MCF 10A (cell line): Measurements from ENCODE around the gene ZSWIM6. TPM values are rescaled to one million over a fixed set of nuclear protein-coding genes. Genes with fewer than 3 reads are reported as not detected.

Experiments
- BruUV-seq: library from RNA; stranded (reverse); fragments of 400-500 nt; replicated peaks from 2 replicates; lab custom pipeline; 2021; lab: Mats Ljungman, UMichigan
- CTCF ChIA-PET: fragments of 300-600 bp; sonication (Branson Sonifier 250); formaldehyde crosslinking; extraction: SDS; loops from one replicate; lab custom pipeline; 2021; ENCODE audit warnings: antibody characterized with exemption, inconsistent platforms; lab: Yijun Ruan, JAX
- POLR2A ChIA-PET: fragments of 300-600, 350-650 bp; sonication (Branson Sonifier 250); formaldehyde crosslinking; extraction: SDS; loops from one replicate; lab custom pipeline; 2020; ENCODE audit warnings: antibody characterized with exemption, inconsistent platforms; lab: Yijun Ruan, JAX
- DNase-seq: peaks from one replicate; pipeline ENCODE4 v3.0.0-alpha.2; 2018; ENCODE audit not compliant: unreplicated experiment
- H3K27ac Mint-ChIP-seq: one replicate; pipeline ENCODE4 v1.8.0; 2022; ENCODE audit warnings: mild to moderate bottlenecking, low read depth, mixed read lengths; ENCODE audit not compliant: unreplicated experiment
- H3K27me3 Mint-ChIP-seq: one replicate; pipeline ENCODE4 v1.8.0; 2022; ENCODE audit warnings: mixed read lengths; ENCODE audit not compliant: insufficient read depth, unreplicated experiment
- H3K36me3 Mint-ChIP-seq: one replicate; pipeline ENCODE4 v1.8.0; 2022; ENCODE audit warnings: mild to moderate bottlenecking, moderate library complexity, mixed read lengths; ENCODE audit not compliant: insufficient read depth, unreplicated experiment
- H3K4me1 Mint-ChIP-seq: one replicate; pipeline ENCODE4 v1.8.0; 2022; ENCODE audit warnings: mixed read lengths; ENCODE audit not compliant: insufficient read depth, unreplicated experiment
- H3K4me3 Mint-ChIP-seq: one replicate; pipeline ENCODE4 v1.8.0; 2022; ENCODE audit warnings: mild to moderate bottlenecking, moderate library complexity, mixed read lengths; ENCODE audit not compliant: unreplicated experiment
- H3K9me3 Mint-ChIP-seq: one replicate; pipeline ENCODE4 v1.8.0; 2022; ENCODE audit warnings: mixed read lengths; ENCODE audit not compliant: unreplicated experiment
- intact Hi-C: fragments of 100-400 bp; cut with micrococcal nuclease; formaldehyde crosslinking; loops from 2 replicates; pipeline ENCODE4 v1.14.1; 2022
- total RNA-seq: library from RNA; stranded (reverse); gene quantifications from 2 replicates; pipeline ENCODE4 v1.2.3, GENCODE V29; 2022
- TF ChIP-seq, protein P1 (sequence below): fragments of 200-600 bp; IDR thresholded peaks from one replicate; pipeline ENCODE4 v1.8.0; 2022; ENCODE audit warnings: antibody characterized with exemption, mild to moderate bottlenecking; ENCODE audit not compliant: unreplicated experiment

The ZSWIM6 gene
- total RNA-seq, 1 experiment from 2014 or later = 12.0 TPM

DNA sequence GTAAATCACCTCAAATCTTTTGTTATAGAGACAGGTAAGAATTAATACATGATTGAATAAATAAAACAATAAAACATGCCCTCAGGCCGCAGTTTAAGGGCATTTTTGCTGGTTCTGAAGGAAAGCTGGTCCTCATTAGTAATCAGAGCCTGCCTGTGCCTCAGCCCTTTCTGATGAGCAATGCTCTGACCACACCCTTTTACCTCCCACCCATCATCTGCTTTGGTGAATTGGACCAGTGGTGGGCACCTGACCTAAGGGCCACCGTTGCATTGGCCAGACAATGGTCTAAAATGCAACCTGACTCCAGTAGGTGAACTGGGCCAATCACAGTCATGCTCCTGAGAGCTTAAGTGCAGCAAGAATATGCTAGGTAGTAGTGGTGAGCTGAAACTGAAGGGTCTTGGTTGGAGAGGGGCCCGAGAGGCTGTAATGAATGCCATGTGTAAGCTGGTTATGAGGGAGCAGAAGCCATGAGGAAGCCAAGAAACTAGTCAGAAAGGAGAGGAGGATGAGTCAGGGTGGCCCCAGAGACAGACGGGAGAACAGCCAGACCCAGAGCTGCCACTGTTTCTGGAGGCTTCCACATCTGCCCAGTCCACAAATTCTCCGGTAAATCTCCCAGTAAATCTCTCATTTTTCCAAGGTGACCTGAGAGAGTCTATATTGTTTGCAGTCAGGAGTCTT, 45.5 kb upstream of the ZSWIM6 start:
- no peaks in the 10 kb centered on the region for H3K27me3 Mint-ChIP-seq
- no peak overlapping the region for H3K4me3 Mint-ChIP-seq
- POLR2A ChIA-PET = interaction anchor here (0.7 to 1.0 kb wide), 2 partner anchors 13 to 45 kb away, joined by 3 read pairs; partner anchors contain the start of gene ZSWIM6
- no peak overlapping the region for H3K27ac Mint-ChIP-seq
- DNase-seq = no peak
- H3K9me3 Mint-ChIP-seq = peaks cover 6% of the 10 kb centered on the region
- no peaks in the 10 kb centered on the region for H3K36me3 Mint-ChIP-seq
- H3K4me1 Mint-ChIP-seq = no peaks in the 10 kb centered on the region
- no TSS peak for BruUV-seq
- intact Hi-C loops = no loop called here
- CTCF ChIA-PET = interaction anchor here (0.6 kb wide), 2 partner anchors 231 to 1516 kb away, joined by 3 to 4 read pairs; no protein-coding TSS in a partner anchor
- TF ChIP-seq, protein P1, sequence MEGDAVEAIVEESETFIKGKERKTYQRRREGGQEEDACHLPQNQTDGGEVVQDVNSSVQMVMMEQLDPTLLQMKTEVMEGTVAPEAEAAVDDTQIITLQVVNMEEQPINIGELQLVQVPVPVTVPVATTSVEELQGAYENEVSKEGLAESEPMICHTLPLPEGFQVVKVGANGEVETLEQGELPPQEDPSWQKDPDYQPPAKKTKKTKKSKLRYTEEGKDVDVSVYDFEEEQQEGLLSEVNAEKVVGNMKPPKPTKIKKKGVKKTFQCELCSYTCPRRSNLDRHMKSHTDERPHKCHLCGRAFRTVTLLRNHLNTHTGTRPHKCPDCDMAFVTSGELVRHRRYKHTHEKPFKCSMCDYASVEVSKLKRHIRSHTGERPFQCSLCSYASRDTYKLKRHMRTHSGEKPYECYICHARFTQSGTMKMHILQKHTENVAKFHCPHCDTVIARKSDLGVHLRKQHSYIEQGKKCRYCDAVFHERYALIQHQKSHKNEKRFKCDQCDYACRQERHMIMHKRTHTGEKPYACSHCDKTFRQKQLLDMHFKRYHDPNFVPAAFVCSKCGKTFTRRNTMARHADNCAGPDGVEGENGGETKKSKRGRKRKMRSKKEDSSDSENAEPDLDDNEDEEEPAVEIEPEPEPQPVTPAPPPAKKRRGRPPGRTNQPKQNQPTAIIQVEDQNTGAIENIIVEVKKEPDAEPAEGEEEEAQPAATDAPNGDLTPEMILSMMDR = no peak

DNA sequence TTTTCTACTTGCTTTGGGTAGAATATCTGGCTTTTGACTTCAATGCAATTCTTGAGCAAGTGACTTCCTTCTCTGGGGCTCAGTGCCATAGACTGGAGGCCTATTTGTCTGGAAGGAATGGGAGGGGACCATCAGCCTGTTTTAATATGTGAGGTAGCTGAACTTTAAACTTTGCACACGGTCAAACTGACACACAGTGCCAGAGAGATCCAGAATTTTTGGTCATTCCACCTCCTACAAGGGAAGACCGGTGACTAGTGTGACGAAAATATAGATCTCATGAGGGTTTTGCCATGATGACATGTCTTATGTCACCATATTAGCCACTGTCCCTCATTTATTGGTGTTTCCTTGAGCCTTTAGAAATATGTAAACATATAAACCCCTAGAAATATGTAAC, 44.6 kb upstream of the ZSWIM6 start:
- no peak for DNase-seq
- intact Hi-C loops = no loop called here
- H3K36me3 Mint-ChIP-seq = no peaks in the 10 kb centered on the region
- TF ChIP-seq, protein P1 = no peak
- ChIA-PET CTCF (interaction anchor here (0.6 to 1.1 kb wide), 3 partner anchors 8 to 1517 kb away, joined by 3 to 4 read pairs (median 4); no protein-coding TSS in a partner anchor), POLR2A (interaction anchor here (0.7 kb wide), 1 partner anchor 44 kb away, joined by 3 read pairs; the partner anchor contains the start of gene ZSWIM6)
- no TSS peak for BruUV-seq
- no peaks in the 10 kb centered on the region for H3K4me1 Mint-ChIP-seq
- H3K27ac Mint-ChIP-seq = no peak overlapping the region
- no peaks in the 10 kb centered on the region for H3K27me3 Mint-ChIP-seq
- H3K4me3 Mint-ChIP-seq = no peak overlapping the region
- H3K9me3 Mint-ChIP-seq = peaks cover 6% of the 10 kb centered on the region

DNA sequence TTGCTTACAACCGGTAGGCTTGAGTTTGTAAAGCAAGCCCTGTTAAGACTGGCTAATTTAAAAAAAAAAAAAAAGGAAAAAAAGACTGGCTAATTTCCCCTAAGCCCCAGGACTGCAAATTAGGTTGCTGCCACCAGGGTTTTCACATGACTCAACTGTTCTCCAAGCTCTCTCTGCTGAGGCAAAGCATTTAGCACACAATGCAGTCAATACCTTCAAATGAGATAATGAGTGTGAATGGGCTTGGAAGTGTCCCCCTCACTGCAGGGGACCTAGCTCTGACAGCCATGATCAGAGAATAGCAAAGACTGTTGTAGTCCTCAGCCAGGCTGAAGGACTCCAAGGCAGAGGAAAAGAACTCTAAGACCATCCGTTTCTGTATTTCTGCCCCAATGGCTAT, 42.8 kb upstream of the ZSWIM6 start:
- no peak for DNase-seq
- POLR2A ChIA-PET = no interaction called here
- Mint-ChIP-seq H3K27ac (no peak overlapping the region), H3K4me1 (no peaks in the 10 kb centered on the region), H3K27me3 (no peaks in the 10 kb centered on the region), H3K36me3 (no peaks in the 10 kb centered on the region), H3K4me3 (no peak overlapping the region), H3K9me3 (peaks cover 6% of the 10 kb centered on the region)
- CTCF ChIA-PET = interaction anchor here (0.6 kb wide), 1 partner anchor 195 kb away, joined by 7 read pairs; no protein-coding TSS in a partner anchor
- BruUV-seq = no TSS peak
- intact Hi-C loops = no loop called here
- TF ChIP-seq, protein P1 = no peak

DNA sequence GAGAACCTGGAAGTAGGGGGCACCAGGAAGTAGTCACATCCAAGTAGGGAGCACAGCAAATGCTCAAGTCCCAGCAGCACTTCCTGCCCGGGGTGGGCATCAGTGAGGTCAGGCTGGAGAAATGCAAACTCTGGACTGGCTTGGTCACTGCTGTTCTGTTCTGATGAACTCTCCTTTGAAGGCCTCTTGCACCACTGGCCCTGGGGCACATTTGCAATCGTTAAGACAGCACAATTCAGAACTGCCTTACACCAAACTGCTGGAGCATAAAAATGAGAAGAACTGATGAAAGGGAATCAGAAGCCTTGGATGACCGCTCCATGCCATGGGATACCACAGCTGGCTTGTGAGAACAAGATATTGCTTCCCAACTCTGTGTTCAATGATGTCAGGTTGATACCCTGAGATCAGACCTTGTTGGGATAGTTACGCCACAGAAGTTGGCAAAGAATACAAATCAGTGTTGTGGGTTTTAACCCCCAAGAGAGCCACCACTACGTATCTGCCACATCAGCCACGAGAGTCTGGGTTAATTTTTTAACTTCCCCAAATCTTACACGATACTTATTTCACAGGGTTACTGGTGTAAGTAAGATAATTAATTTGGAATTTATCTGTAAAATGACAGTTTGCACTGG, 42.3 kb upstream of the ZSWIM6 start:
- Mint-ChIP-seq H3K36me3 (no peaks in the 10 kb centered on the region), H3K9me3 (peaks cover 6% of the 10 kb centered on the region), H3K4me3 (no peak overlapping the region), H3K27me3 (no peaks in the 10 kb centered on the region), H3K4me1 (no peaks in the 10 kb centered on the region), H3K27ac (no peak overlapping the region)
- BruUV-seq = no TSS peak
- POLR2A ChIA-PET = interaction anchor here (1.3 to 1.6 kb wide), 2 partner anchors 9 to 27 kb away, joined by 4 to 9 read pairs; no protein-coding TSS in a partner anchor
- DNase-seq = no peak
- TF ChIP-seq, protein P1 = no peak
- intact Hi-C loops = no loop called here
- CTCF ChIA-PET = interaction anchor here (0.6 to 1.1 kb wide), 2 partner anchors 16 to 196 kb away, joined by 3 to 7 read pairs; no protein-coding TSS in a partner anchor
